Measurements from ENCODE around the gene LMO4. TPM values are rescaled to one million over a fixed set of nuclear protein-coding genes. Genes with fewer than 3 reads are reported as not detected.

LMO4 gene
- polyA plus RNA-seq, 1 experiment = 77.9 TPM

GRCh38 chr1:87327376-87328271 lies 1.1 kb upstream of the LMO4 start:
- Histone ChIP-seq H3K27me3 (ENCODE audit: control insufficient read depth, insufficient read depth, low read length) (no peaks in the 10 kb centered on the region), H3K36me3 (ENCODE audit: control insufficient read depth, insufficient read depth, low read length) (no peaks in the 10 kb centered on the region), H3K4me3 (ENCODE audit: low read depth, low read length) (peak overlapping the region; percentile 77)
- TF ChIP-seq CTCF (IDR thresholded peaks at IDR 0.05; ENCODE audit: insufficient read depth, low read depth, low read length) = no peak
- CTCF ChIA-PET = interaction anchor here (0.6 to 4.3 kb wide), 7 partner anchors 11 to 735 kb away, joined by 3 to 31 read pairs (median 4); no protein-coding TSS in a partner anchor
- POLR2A ChIA-PET = interaction anchor here (0.6 to 0.7 kb wide), 2 partner anchors 36 to 439 kb away, joined by 3 to 14 read pairs; no protein-coding TSS in a partner anchor
- no peak for DNase-seq (ENCODE audit: low read depth)

- Histone ChIP-seq H3K36me3 (ENCODE audit: control insufficient read depth, insufficient read depth, low read length) (no peaks in the 10 kb centered on the region), H3K4me3 (ENCODE audit: low read depth, low read length) (peak overlapping the region; percentile 77), H3K27me3 (ENCODE audit: control insufficient read depth, insufficient read depth, low read length) (no peaks in the 10 kb centered on the region)
- ChIA-PET CTCF (interaction anchor here (1.0 to 2.5 kb wide), 2 partner anchors 13 to 625 kb away, joined by 3 to 14 read pairs; no protein-coding TSS in a partner anchor), POLR2A (no interaction called here)
- no peak for TF ChIP-seq CTCF (IDR thresholded peaks at IDR 0.05; ENCODE audit: insufficient read depth, low read depth, low read length)
- DNase-seq (ENCODE audit: low read depth) = no peak
Measured at GRCh38 chr1:87329051-87329525, 408 bp downstream of the LMO4 start.

GRCh38 chr1:87329526-87330056 lies 911 bp downstream of the LMO4 start:
- CTCF ChIA-PET = interaction anchor here (1.0 to 2.5 kb wide), 6 partner anchors 13 to 732 kb away, joined by 3 to 14 read pairs (median 4); no protein-coding TSS in a partner anchor
- no peak for TF ChIP-seq CTCF (IDR thresholded peaks at IDR 0.05; ENCODE audit: insufficient read depth, low read depth, low read length)
- no peak for DNase-seq (ENCODE audit: low read depth)
- Histone ChIP-seq H3K36me3 (ENCODE audit: control insufficient read depth, insufficient read depth, low read length) (no peaks in the 10 kb centered on the region), H3K4me3 (ENCODE audit: low read depth, low read length) (peak overlapping the region; percentile 77), H3K27me3 (ENCODE audit: control insufficient read depth, insufficient read depth, low read length) (no peaks in the 10 kb centered on the region)
- POLR2A ChIA-PET = no interaction called here

GRCh38 chr1:87330057-87330884 lies 1.6 kb downstream of the LMO4 start:
- ChIA-PET CTCF (interaction anchor here (0.6 to 1.9 kb wide), 10 partner anchors 9 to 731 kb away, joined by 3 to 6 read pairs (median 3); no protein-coding TSS in a partner anchor), POLR2A (interaction anchor here (0.6 kb wide), 1 partner anchor 568 kb away, joined by 4 read pairs; no protein-coding TSS in a partner anchor)

More at GRCh38 chr1:87330057-87330884, 1.6 kb downstream of the LMO4 start:
- no peak for DNase-seq (ENCODE audit: low read depth)
- Histone ChIP-seq H3K36me3 (ENCODE audit: control insufficient read depth, insufficient read depth, low read length) (no peaks in the 10 kb centered on the region), H3K4me3 (ENCODE audit: low read depth, low read length) (peak overlapping the region; percentile 77), H3K27me3 (ENCODE audit: control insufficient read depth, insufficient read depth, low read length) (no peaks in the 10 kb centered on the region)
- no peak for TF ChIP-seq CTCF (IDR thresholded peaks at IDR 0.05; ENCODE audit: insufficient read depth, low read depth, low read length)

Measured in BJ (cell line).